ENCODE results near the gene SERTAD3. TPM values are rescaled to one million over a fixed set of nuclear protein-coding genes. Genes with fewer than 3 reads are reported as not detected.

SERTAD3 gene
- total and polyA plus RNA-seq, 2 of the 4 experiments (the other 2 are of a cell fraction), result 20.5 to 23.3 TPM

GRCh38 chr19:40458597-40458974, 14.5 kb upstream of the SERTAD3 start:
- H3K27ac ChIP-seq (ENCODE audit: insufficient read depth, low read length), result no peak overlapping the region
- H3K36me3 ChIP-seq (ENCODE audit: control insufficient read depth, insufficient read depth, low read length), result peaks cover 3% of the 10 kb centered on the region; the same call in 1 of the 2 replicates
- H4K91ac ChIP-seq (ENCODE audit: insufficient read depth, low read depth, low read length), result no peak overlapping the region
- no peak overlapping the region for H3K23ac ChIP-seq (ENCODE audit: low read depth, low read length)
- no peak overlapping the region for H3K4ac ChIP-seq (ENCODE audit: low read depth, low read length)
- no peak overlapping the region for H3K56ac ChIP-seq (ENCODE audit: extremely low read depth, insufficient read depth, low read length)
- no peak overlapping the region for H2BK5ac ChIP-seq (ENCODE audit: low read depth, low read length, poor library complexity, severe bottlenecking)
- no peak overlapping the region for H2BK20ac ChIP-seq (ENCODE audit: low read depth, low read length)
- in situ Hi-C loops (cut with MboI; ENCODE audit: low sequenced_read_pairs) (no loop called here), intact Hi-C loops (cut with micrococcal nuclease) (no loop called here), dilution Hi-C loops (cut with HindIII; ENCODE audit: low sequenced_read_pairs, unreplicated experiment) (no loop called here)
- peaks cover 4% of the 10 kb centered on the region; the same call in 1 of the 2 replicates for H4K20me1 ChIP-seq (ENCODE audit: insufficient read depth, low read length)
- no peak overlapping the region for H2AK9ac ChIP-seq (replicated peaks; ENCODE audit: low read depth, low read length, poor library complexity)
- no peak overlapping the region for H2BK120ac ChIP-seq (ENCODE audit: low read depth, low read length)
- POLR2A ChIA-PET (ENCODE audit: unreplicated experiment), result no interaction called here
- H3K4me2 ChIP-seq (ENCODE audit: low read depth, low read length), result no peak overlapping the region
- H4K5ac ChIP-seq (ENCODE audit: low read depth, low read length), result no peak overlapping the region
- H3K9me3 ChIP-seq (ENCODE audit: control insufficient read depth, insufficient read depth, low read length), result no peaks in the 10 kb centered on the region
- no peak overlapping the region for H2AK5ac ChIP-seq (ENCODE audit: low read depth, low read length)
- ATAC-seq (ENCODE audit: low read depth) (no peak), DNase-seq (no peak)
- no peaks in the 10 kb centered on the region for H3K27me3 ChIP-seq (ENCODE audit: control insufficient read depth, insufficient read depth, low read length)
- no TSS peak for BruUV-seq (replicated peaks)
- H2BK15ac ChIP-seq (ENCODE audit: low read depth, low read length), result no peak overlapping the region
- no peak overlapping the region for H4K8ac ChIP-seq (ENCODE audit: low read depth in 2 of 2, low read length in 2 of 2)
- no peak overlapping the region for H3K18ac ChIP-seq (ENCODE audit: low read depth, low read length)
- H3K14ac ChIP-seq (replicated peaks; ENCODE audit: low read depth, low read length), result no peak overlapping the region
- H3K4me1 ChIP-seq (ENCODE audit: control insufficient read depth, insufficient read depth, low read length), result no peaks in the 10 kb centered on the region; the same call in 1 of the 2 replicates
- CTCF ChIA-PET, result no interaction called here
- TF ChIP-seq, protein P1, sequence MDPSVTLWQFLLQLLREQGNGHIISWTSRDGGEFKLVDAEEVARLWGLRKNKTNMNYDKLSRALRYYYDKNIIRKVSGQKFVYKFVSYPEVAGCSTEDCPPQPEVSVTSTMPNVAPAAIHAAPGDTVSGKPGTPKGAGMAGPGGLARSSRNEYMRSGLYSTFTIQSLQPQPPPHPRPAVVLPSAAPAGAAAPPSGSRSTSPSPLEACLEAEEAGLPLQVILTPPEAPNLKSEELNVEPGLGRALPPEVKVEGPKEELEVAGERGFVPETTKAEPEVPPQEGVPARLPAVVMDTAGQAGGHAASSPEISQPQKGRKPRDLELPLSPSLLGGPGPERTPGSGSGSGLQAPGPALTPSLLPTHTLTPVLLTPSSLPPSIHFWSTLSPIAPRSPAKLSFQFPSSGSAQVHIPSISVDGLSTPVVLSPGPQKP (IDR thresholded peaks at IDR 0.05; ENCODE audit: borderline replicate concordance, low read depth, low read length), result no peak
- TF ChIP-seq, protein P2, sequence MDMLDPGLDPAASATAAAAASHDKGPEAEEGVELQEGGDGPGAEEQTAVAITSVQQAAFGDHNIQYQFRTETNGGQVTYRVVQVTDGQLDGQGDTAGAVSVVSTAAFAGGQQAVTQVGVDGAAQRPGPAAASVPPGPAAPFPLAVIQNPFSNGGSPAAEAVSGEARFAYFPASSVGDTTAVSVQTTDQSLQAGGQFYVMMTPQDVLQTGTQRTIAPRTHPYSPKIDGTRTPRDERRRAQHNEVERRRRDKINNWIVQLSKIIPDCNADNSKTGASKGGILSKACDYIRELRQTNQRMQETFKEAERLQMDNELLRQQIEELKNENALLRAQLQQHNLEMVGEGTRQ (IDR thresholded peaks at IDR 0.05; ENCODE audit: low read depth, low read length), result no peak
- TF ChIP-seq CHD1 (IDR thresholded peaks at IDR 0.05; ENCODE audit: low read depth, low read length), result no peak
- no peak for TF ChIP-seq POLR2A (IDR thresholded peaks at IDR 0.05; ENCODE audit: low read depth, low read length)
- TF ChIP-seq MAZ (IDR thresholded peaks at IDR 0.05; ENCODE audit: borderline replicate concordance, low read depth, low read length), result no peak
- no peak for TF ChIP-seq FOS (IDR thresholded peaks at IDR 0.05; ENCODE audit: low read depth, low read length)
- no peak for TF ChIP-seq MXI1 (IDR thresholded peaks at IDR 0.05; ENCODE audit: borderline replicate concordance, low read depth, low read length)
- TF ChIP-seq, protein P3, sequence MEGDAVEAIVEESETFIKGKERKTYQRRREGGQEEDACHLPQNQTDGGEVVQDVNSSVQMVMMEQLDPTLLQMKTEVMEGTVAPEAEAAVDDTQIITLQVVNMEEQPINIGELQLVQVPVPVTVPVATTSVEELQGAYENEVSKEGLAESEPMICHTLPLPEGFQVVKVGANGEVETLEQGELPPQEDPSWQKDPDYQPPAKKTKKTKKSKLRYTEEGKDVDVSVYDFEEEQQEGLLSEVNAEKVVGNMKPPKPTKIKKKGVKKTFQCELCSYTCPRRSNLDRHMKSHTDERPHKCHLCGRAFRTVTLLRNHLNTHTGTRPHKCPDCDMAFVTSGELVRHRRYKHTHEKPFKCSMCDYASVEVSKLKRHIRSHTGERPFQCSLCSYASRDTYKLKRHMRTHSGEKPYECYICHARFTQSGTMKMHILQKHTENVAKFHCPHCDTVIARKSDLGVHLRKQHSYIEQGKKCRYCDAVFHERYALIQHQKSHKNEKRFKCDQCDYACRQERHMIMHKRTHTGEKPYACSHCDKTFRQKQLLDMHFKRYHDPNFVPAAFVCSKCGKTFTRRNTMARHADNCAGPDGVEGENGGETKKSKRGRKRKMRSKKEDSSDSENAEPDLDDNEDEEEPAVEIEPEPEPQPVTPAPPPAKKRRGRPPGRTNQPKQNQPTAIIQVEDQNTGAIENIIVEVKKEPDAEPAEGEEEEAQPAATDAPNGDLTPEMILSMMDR (conservative IDR thresholded peaks at IDR 0.05; ENCODE audit: low read depth, low read length), result no peak
- TF ChIP-seq MAFK (IDR thresholded peaks at IDR 0.05; ENCODE audit: low read depth, low read length), result no peak
- no peak for TF ChIP-seq BHLHE40 (IDR thresholded peaks at IDR 0.05; ENCODE audit: low read depth, low read length)
- TF ChIP-seq CEBPB (IDR thresholded peaks at IDR 0.05; ENCODE audit: low read depth, low read length), result no peak
- TF ChIP-seq RAD21 (IDR thresholded peaks at IDR 0.05; ENCODE audit: low read length), result no peak
- TF ChIP-seq NFE2L2 (IDR thresholded peaks at IDR 0.05; ENCODE audit: low read depth, low read length), result no peak
- TF ChIP-seq SMC3 (IDR thresholded peaks at IDR 0.05; ENCODE audit: low read depth, low read length), result no peak
- no peak for TF ChIP-seq RFX5 (IDR thresholded peaks at IDR 0.05; ENCODE audit: low read depth, low read length)
- no peak for TF ChIP-seq RCOR1 (IDR thresholded peaks at IDR 0.05; ENCODE audit: insufficient replicate concordance, low read length)
- WGBS, 2 experiments (ENCODE audit: extremely low coverage in 2 of 2, insufficient read length in 1 of 2), result no CpG with 5 or more reads among the region's 3 CpGs
- H3K4me3 ChIP-seq (ENCODE audit: insufficient read depth, low read depth, low read length), result no peak overlapping the region
- H3K9ac ChIP-seq (ENCODE audit: low read depth, low read length), result no peak overlapping the region
- H2AFZ ChIP-seq (replicated peaks; ENCODE audit: low read length, poor library complexity), result no peak overlapping the region
- peaks cover 0 to 14% of the 10 kb centered on the region in 2 experiments; a peak in 3 of 4 replicates for H3K79me1 ChIP-seq (ENCODE audit: low read depth in 1 of 2, low read length in 2 of 2)
- no peaks in the 10 kb centered on the region; the same call in 1 of the 2 replicates for H3K9me1 ChIP-seq (ENCODE audit: insufficient read depth, low read length)

All from IMR-90 (cell line).